Body of pancreas (tissue), 4 donors: Measurements from ENCODE around the gene PBRM1. TPM values are rescaled to one million over a fixed set of nuclear protein-coding genes. Genes with fewer than 3 reads are reported as not detected.

Experiments used
- ATAC-seq: fragments of 150-250 bp; one replicate; pipeline ENCODE4 v1.9.1; 2016
- DNase-seq, 4 donors: peaks; one replicate each; pipeline ENCODE4 v3.0.0-alpha.2; 2019
- H3K27ac ChIP-seq, 4 donors: fragments of 200-600 bp; sonication (generic); 1 replicate in 3 of 4; 2 replicates in 1 of 4; pipeline versions ENCODE4 v1.5.1 to v1.6.1; 2016 to 2019; ENCODE audit warnings: mild to moderate bottlenecking in 1 of 4, mixed read lengths in 1 of 4, moderate library complexity in 1 of 4
- H3K27me3 ChIP-seq, 2 donors: fragments of 200-600 bp; sonication (generic); one replicate each; pipeline ENCODE4 v1.6.0; 2016; ENCODE audit warnings: mild to moderate bottlenecking in 1 of 2
- H3K36me3 ChIP-seq, 2 donors: fragments of 200-600 bp; sonication (generic); replicated peaks in 1 of 2; 2 replicates each; pipeline ENCODE4 v1.5.1; 2016; ENCODE audit warnings: low read depth in 2 of 2; ENCODE audit not compliant: insufficient read depth in 1 of 2
- H3K4me1 ChIP-seq: fragments of 200-600 bp; sonication (generic); one replicate; pipeline ENCODE4 v1.6.0; 2016
- H3K4me3 ChIP-seq, 2 donors: fragments of 200-600 bp; sonication (generic); 1 replicate in 1 of 2; 2 replicates in 1 of 2; pipeline ENCODE4 v1.5.1; 2016 to 2019
- H3K9me3 ChIP-seq, 3 donors: fragments of 200-600 bp; sonication (generic); 1 replicate in 2 of 3; 2 replicates in 1 of 3; pipeline ENCODE4 v1.5.1; 2016
- CTCF ChIP-seq, 7 experiments: fragments of 450-650 bp in 4 of 7; fragments of 200-600 bp in 3 of 7; sonication (generic) in 3 of 7; IDR thresholded peaks; one replicate each; pipeline ENCODE4 v1.5.1; 2016 to 2019; ENCODE audit warnings: antibody characterized with exemption in 7 of 7
- POLR2A ChIP-seq, 3 donors: fragments of 450-650 bp; IDR thresholded peaks; one replicate each; pipeline ENCODE4 v1.6.1; 2016; ENCODE audit warnings: antibody characterized with exemption in 3 of 3, mild to moderate bottlenecking in 2 of 3
- WGBS, 2 donors: methylation state at CpG; one replicate each; pipeline ENCODE4 v1.1.5; 2017; 5-methylcytosine and 5-hydroxymethylcytosine counted together
- intact Hi-C: fragments of 100-400 bp; cut with DNase I; formaldehyde crosslinking; loops from one replicate; pipeline ENCODE4 v1.15.1; 2023
- small RNA-seq: library from RNA; depleted of rRNA; stranded (forward); fragments of <200 nt; gene quantifications from one replicate; pipeline ENCODE3, GENCODE V24; 2016
- total RNA-seq, 2 donors: library from RNA; depleted of rRNA; stranded (reverse); fragments of >200 nt; gene quantifications; one replicate each; pipeline ENCODE4 v1.1.0, GENCODE V29; 2016

PBRM1 gene
- total RNA-seq, 2 donors from 2014 or later = 62.3 to 72.8 TPM

GRCh38 chr3:52498137-52499054 lies 187.3 kb downstream of the PBRM1 start:
- no peak overlapping the region for H3K4me3 ChIP-seq
- 67 to 85% methylated on average over 7 to 22 of the region's 24 CpGs for WGBS, 2 donors
- H3K9me3 ChIP-seq = no peaks in the 10 kb centered on the region
- ATAC-seq = no peak
- peak in 1 of 3 donors; percentile 7 for TF ChIP-seq POLR2A (IDR thresholded peaks at IDR 0.05)
- no peak for TF ChIP-seq CTCF (IDR thresholded peaks at IDR 0.05)
- peak overlapping the region in 1 of 4 donors; percentile 65 for H3K27ac ChIP-seq
- H3K27me3 ChIP-seq = no peaks in the 10 kb centered on the region
- intact Hi-C loops = no loop called here
- DNase-seq = peak in 1 of 4 donors; percentile 76
- H3K4me1 ChIP-seq = peaks cover under 1% of the 10 kb centered on the region
- no peaks in the 10 kb centered on the region for H3K36me3 ChIP-seq

- DNase-seq = peak in 2 of 4 donors; percentile 42 to 56
- 60 to 62% methylated on average over 1 to 14 of the region's 16 CpGs for WGBS, 2 donors
- intact Hi-C loops = no loop called here
- Histone ChIP-seq H3K4me3 (no peak overlapping the region), H3K27me3 (no peaks in the 10 kb centered on the region), H3K4me1 (no peaks in the 10 kb centered on the region), H3K36me3 (peaks cover 0 to 14% of the 10 kb centered on the region in 2 donors), H3K27ac (peak overlapping the region in 2 of 4 donors; percentile 53 to 67), H3K9me3 (no peaks in the 10 kb centered on the region)
- TF ChIP-seq POLR2A (IDR thresholded peaks at IDR 0.05) (no peak), CTCF (IDR thresholded peaks at IDR 0.05) (no peak)
- peak; percentile 19 for ATAC-seq
Measured at GRCh38 chr3:52495777-52496602, 189.7 kb downstream of the PBRM1 start.

Small RNA genes lying within 50 kb of the gene (small RNA-seq; reads per million reads assigned to genes)
- not detected for gene AC006254.2
- gene RF00569 = 20,826 reads per million, percentile 100 among the genes with 10 or more reads in this experiment
- gene RF01183 = not detected
- not detected for gene RNU6-856P
- not detected for gene RNU6ATAC16P
- gene SNORD19 = not detected
- gene SNORD19B = not detected
- 3,704 reads per million, percentile 99 among the genes with 10 or more reads in this experiment for gene SNORD69

Other genes starting within 250 kb of the PBRM1 start
- 10 to 100 TPM in 1 of 2 donors, 1 to 10 TPM in 1; 3.9 to 13.2 TPM for gene SEMA3G, start 240.8 kb downstream of the PBRM1 start, total RNA-seq
- gene TNNC1, start 231.9 kb downstream of the PBRM1 start, total RNA-seq = 10 to 100 TPM in 1 of 2 donors, under 1 TPM in 1; 0.99 to 10.4 TPM
- gene NISCH, start 230.3 kb downstream of the PBRM1 start, total RNA-seq = 100 to 1,000 TPM in 1 of 2 donors, 10 to 100 TPM in 1; 58.9 to 115 TPM
- 10 to 100 TPM; 50.4 to 55.3 TPM for gene STAB1, start 190.6 kb downstream of the PBRM1 start, total RNA-seq
- gene NT5DC2, start 152.1 kb downstream of the PBRM1 start, total RNA-seq = 10 to 100 TPM; 25.4 to 32.4 TPM
- gene UQCC5, start 149.3 kb downstream of the PBRM1 start, total RNA-seq = 1 to 10 TPM in 1 of 2 donors, under 1 TPM in 1; 0.78 to 7.3 TPM
- gene GNL3, start 119 bp upstream of the PBRM1 start, total RNA-seq = 100 to 1,000 TPM in 1 of 2 donors, 10 to 100 TPM in 1; 46.2 to 122 TPM
- gene GLT8D1, start 19.9 kb upstream of the PBRM1 start, total RNA-seq = 10 to 100 TPM; 43.8 to 92.0 TPM
- 10 to 100 TPM; 33.0 to 59.9 TPM for gene SPCS1, start 20.2 kb upstream of the PBRM1 start, total RNA-seq
- 10 to 100 TPM; 10.1 to 73.2 TPM for gene NEK4, start 85.0 kb upstream of the PBRM1 start, total RNA-seq
- gene ITIH1, start 91.7 kb upstream of the PBRM1 start, total RNA-seq = 1 to 10 TPM in 1 of 2 donors, not detected in 1; 4.4 TPM
- gene ITIH3, start 108.9 kb upstream of the PBRM1 start, total RNA-seq = 1 to 10 TPM in 1 of 2 donors, not detected in 1; 1.6 TPM
- gene ITIH4, start 144.8 kb upstream of the PBRM1 start, total RNA-seq = 10 to 100 TPM; 60.7 to 86.7 TPM
- 1 to 10 TPM in 1 of 2 donors, not detected in 1; 3.9 TPM for gene MUSTN1, start 149.1 kb upstream of the PBRM1 start, total RNA-seq
- gene STIMATE, start 211.6 kb upstream of the PBRM1 start, total RNA-seq = 10 to 100 TPM; 13.0 to 63.0 TPM